Tibial artery (tissue), 4 donors: ENCODE data around the gene MAPRE2.

Experiments
- DNase-seq, 2 donors: peaks; one replicate each; pipeline ENCODE4 v3.0.0-alpha.2; 2019
- H3K27ac ChIP-seq, 2 donors: fragments of 200-600 bp; sonication (generic) in 1 of 2; 1 replicate in 1 of 2; 2 replicates in 1 of 2; pipeline ENCODE4 v1.5.1; 2018 to 2019; ENCODE audit warnings: mild to moderate bottlenecking in 1 of 2
- H3K27me3 ChIP-seq, 2 donors: fragments of 200-600 bp; sonication (generic) in 1 of 2; one replicate each; pipeline versions ENCODE4 v1.5.1 to v1.6.0; 2016 to 2019
- H3K36me3 ChIP-seq, 3 donors: fragments of 200-600 bp; sonication (generic) in 2 of 3; one replicate each; pipeline ENCODE4 v1.5.1; 2016 to 2019; ENCODE audit warnings: mild to moderate bottlenecking in 2 of 3
- H3K4me1 ChIP-seq, 4 donors: fragments of 200-600 bp; sonication (generic) in 2 of 4; 1 replicate in 3 of 4; 2 replicates in 1 of 4; pipeline ENCODE4 v1.5.1; 2016 to 2019
- H3K4me3 ChIP-seq, 2 donors: fragments of 200-600 bp; sonication (generic) in 1 of 2; 1 replicate in 1 of 2; 2 replicates in 1 of 2; pipeline ENCODE4 v1.5.1; 2018 to 2019; ENCODE audit warnings: mild to moderate bottlenecking in 2 of 2
- H3K9me3 ChIP-seq, 3 donors: fragments of 200-600 bp; sonication (generic) in 1 of 3; one replicate each; pipeline ENCODE4 v1.5.1; 2016 to 2019
- CTCF ChIP-seq, 2 experiments: fragments of 200-600 bp in 1 of 2; fragments of 450-650 bp in 1 of 2; IDR thresholded peaks; one replicate each; pipeline ENCODE4 v1.5.1; 2017 to 2019; ENCODE audit warnings: antibody characterized with exemption in 2 of 2, mild to moderate bottlenecking in 1 of 2, moderate library complexity in 1 of 2
- intact Hi-C: fragments of 100-400 bp; cut with DNase I; formaldehyde crosslinking; loops from one replicate; pipeline ENCODE4 v1.15.0; 2023; ENCODE audit warnings: low total_unique reads

The MAPRE2 gene

DNA sequence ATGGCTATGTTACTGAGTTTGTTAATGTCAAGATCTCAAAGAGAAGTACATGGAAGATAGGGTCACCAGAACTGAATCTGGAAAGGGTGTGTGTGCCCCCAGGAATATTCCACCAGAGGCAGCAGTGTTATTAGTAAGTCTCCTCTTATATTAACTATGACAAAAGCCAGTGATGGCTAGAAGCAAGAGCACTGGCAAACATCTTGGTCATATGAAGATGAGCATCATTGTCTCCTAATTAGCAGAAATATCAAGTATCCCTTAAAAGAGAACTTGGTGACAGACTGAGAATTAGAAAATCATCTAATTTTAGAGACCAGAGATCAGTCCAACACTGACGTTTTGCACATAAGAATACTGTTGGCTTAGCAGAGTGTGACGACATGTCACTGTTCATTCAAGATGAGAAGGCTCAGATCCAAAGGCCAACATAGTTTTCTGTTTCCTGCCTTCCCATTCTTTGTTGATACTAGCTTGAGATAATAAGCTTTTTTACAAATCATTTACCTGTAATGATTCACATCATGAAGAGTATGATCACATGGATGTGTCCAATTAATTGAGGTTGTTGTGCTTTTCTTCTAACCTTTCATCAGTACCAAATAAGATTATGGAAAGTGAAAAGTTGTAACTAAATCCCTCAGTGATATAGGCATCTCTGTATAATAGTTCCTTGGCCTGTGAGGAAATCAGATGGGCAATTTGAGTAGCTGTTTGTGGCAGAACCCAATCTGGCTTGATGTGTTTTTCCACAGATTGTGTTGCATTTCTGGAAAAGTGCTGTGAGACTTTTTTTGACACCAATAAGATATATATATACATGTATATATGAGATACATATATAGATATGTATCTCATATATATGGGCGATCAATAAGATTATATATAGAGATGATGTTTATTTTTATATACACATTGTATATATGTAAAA lies 44.5 kb downstream of the MAPRE2 start:
- intact Hi-C loops = no loop called here
- TF ChIP-seq CTCF (IDR thresholded peaks at IDR 0.05) = no peak
- DNase-seq = no peak
- Histone ChIP-seq H3K27ac (peak overlapping the region; percentile 61 to 64), H3K36me3 (no peaks in the 10 kb centered on the region), H3K4me3 (no peak overlapping the region), H3K27me3 (no peaks in the 10 kb centered on the region), H3K4me1 (peaks cover 0 to 75% (median 25%) of the 10 kb centered on the region in 4 donors), H3K9me3 (no peaks in the 10 kb centered on the region)

DNA sequence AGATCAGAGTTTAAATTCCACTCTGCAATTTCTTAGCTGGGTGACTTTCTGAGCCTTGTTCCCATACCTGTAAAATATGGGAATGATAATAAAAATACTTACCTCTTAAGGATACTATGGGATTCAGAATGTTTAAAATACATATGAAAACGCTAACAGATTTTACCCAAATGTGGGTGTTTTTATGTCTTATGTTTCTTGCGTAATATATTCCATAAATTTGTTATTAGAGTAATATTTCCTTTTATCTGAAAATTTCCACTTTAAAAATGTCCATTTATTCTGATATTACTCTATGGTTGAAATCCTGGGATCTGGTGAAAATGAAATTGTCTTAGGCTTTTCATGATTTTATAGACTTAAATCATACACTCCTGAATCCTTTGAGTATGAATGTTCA lies 45.5 kb downstream of the MAPRE2 start:
- Histone ChIP-seq H3K4me1 (peaks cover 0 to 69% (median 25%) of the 10 kb centered on the region in 4 donors), H3K4me3 (no peak overlapping the region), H3K9me3 (no peaks in the 10 kb centered on the region), H3K36me3 (no peaks in the 10 kb centered on the region), H3K27ac (no peak overlapping the region), H3K27me3 (no peaks in the 10 kb centered on the region)
- TF ChIP-seq CTCF (IDR thresholded peaks at IDR 0.05) = no peak
- no peak for DNase-seq
- intact Hi-C loops = no loop called here

GRCh38 chr18:35087726-35088125 lies 46.5 kb downstream of the MAPRE2 start:
- peaks cover 0 to 68% (median 25%) of the 10 kb centered on the region in 4 donors for H3K4me1 ChIP-seq
- no peak for TF ChIP-seq CTCF (IDR thresholded peaks at IDR 0.05)
- no peaks in the 10 kb centered on the region for H3K36me3 ChIP-seq
- H3K4me3 ChIP-seq = no peak overlapping the region
- peak overlapping the region in 1 of 2 donors; percentile 18 for H3K27ac ChIP-seq
- no peak for DNase-seq
- H3K9me3 ChIP-seq = no peaks in the 10 kb centered on the region
- intact Hi-C loops = no loop called here
- H3K27me3 ChIP-seq = no peaks in the 10 kb centered on the region

- H3K4me1 ChIP-seq = peaks cover 0 to 68% (median 27%) of the 10 kb centered on the region in 4 donors
- no peak for DNase-seq
Observed at GRCh38 chr18:35088921-35089320, 47.7 kb downstream of the MAPRE2 start.

DNA sequence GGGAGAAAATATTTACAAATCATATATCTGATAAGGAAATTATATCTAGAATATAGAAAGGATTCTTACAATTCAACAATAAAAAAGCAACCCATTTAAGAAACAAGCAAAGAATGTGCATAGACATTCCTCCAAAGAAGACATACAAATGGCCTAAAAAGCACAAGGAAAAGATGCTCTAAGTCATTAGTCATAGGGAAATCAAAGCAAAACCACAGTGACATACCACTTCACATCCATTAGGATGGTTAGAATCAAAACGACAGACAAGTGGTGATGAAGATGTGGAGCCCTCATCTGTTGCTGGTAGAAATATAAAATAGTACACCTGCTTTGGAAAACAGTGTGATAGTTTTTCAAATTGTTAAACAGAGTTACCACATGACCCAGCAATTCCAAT lies 48.2 kb downstream of the MAPRE2 start:
- Histone ChIP-seq H3K27ac (no peak overlapping the region), H3K4me1 (peaks cover 0 to 68% (median 24%) of the 10 kb centered on the region in 4 donors), H3K27me3 (no peaks in the 10 kb centered on the region), H3K4me3 (no peak overlapping the region), H3K9me3 (no peaks in the 10 kb centered on the region), H3K36me3 (no peaks in the 10 kb centered on the region)
- no peak for DNase-seq
- no peak for TF ChIP-seq CTCF (IDR thresholded peaks at IDR 0.05)
- intact Hi-C loops = no loop called here

More at GRCh38 chr18:35088921-35089320, 47.7 kb downstream of the MAPRE2 start:
- Histone ChIP-seq H3K9me3 (no peaks in the 10 kb centered on the region), H3K27ac (no peak overlapping the region), H3K4me3 (no peak overlapping the region), H3K27me3 (no peaks in the 10 kb centered on the region), H3K36me3 (no peaks in the 10 kb centered on the region)
- intact Hi-C loops = no loop called here
- TF ChIP-seq CTCF (IDR thresholded peaks at IDR 0.05) = no peak
